Upper lobe of left lung (tissue), 4 donors: ENCODE measurements around the gene FAM204A.

Experiments used
- CTCF ChIP-seq, 6 experiments: fragments of 450-650 bp in 4 of 6; fragments of 200-600 bp in 2 of 6; sonication (generic) in 2 of 6; IDR thresholded peaks; one replicate each; pipeline ENCODE4 v1.5.1; 2016 to 2019; ENCODE audit warnings: antibody characterized with exemption in 6 of 6
- EP300 ChIP-seq, 4 donors: sonication (generic); formaldehyde crosslinking; IDR thresholded peaks; one replicate each; pipeline ENCODE4 v1.5.1; 2017; ENCODE audit warnings: antibody characterized with exemption in 4 of 4, control low read depth in 2 of 4
- POLR2A ChIP-seq, 4 donors: fragments of 450-650 bp; IDR thresholded peaks; one replicate each; pipeline ENCODE4 v1.5.1; 2016 to 2017; ENCODE audit warnings: antibody characterized with exemption in 4 of 4, mild to moderate bottlenecking in 2 of 4
- POLR2AphosphoS5 ChIP-seq, 2 donors: sonication (generic); formaldehyde crosslinking; IDR thresholded peaks; one replicate each; pipeline ENCODE4 v1.5.1; 2017; ENCODE audit warnings: antibody characterized with exemption in 2 of 2

- no peak for TF ChIP-seq CTCF (IDR thresholded peaks at IDR 0.05)
- no peak for TF ChIP-seq POLR2A (IDR thresholded peaks at IDR 0.05)
- TF ChIP-seq EP300 (IDR thresholded peaks at IDR 0.05) = no peak
- TF ChIP-seq POLR2AphosphoS5 (IDR thresholded peaks at IDR 0.05) = no peak
Observed at GRCh38 chr10:118356628-118357027, 14.5 kb upstream of the FAM204A start.
